NCI-H446 treated with DMSO at 0.1 percent for 48 hours (cell line): ENCODE data around the gene MACC1.

ENCODE experiments used
- DNase-seq: peaks from one replicate; lab custom pipeline; 2025; lab: John Stamatoyannopoulos, UW

MACC1 gene

GRCh38 chr7:20229646-20230500, 12.7 kb upstream of the MACC1 start:
- no peak for DNase-seq

- no peak for DNase-seq
Measured at GRCh38 chr7:20229081-20229480, 11.9 kb upstream of the MACC1 start.

- no peak for DNase-seq
Measured at GRCh38 chr7:20228654-20229053, 11.5 kb upstream of the MACC1 start.

- DNase-seq = no peak
Measured at GRCh38 chr7:20227291-20227795, 10.2 kb upstream of the MACC1 start.

GRCh38 chr7:20226860-20227259, 9.7 kb upstream of the MACC1 start:
- DNase-seq = no peak

GRCh38 chr7:20225384-20225783, 8.2 kb upstream of the MACC1 start:
- DNase-seq = no peak

GRCh38 chr7:20224025-20224424, 6.8 kb upstream of the MACC1 start:
- no peak for DNase-seq

GRCh38 chr7:20223356-20223755, 6.2 kb upstream of the MACC1 start:
- DNase-seq = no peak

GRCh38 chr7:20222219-20222828, 5.1 kb upstream of the MACC1 start:
- no peak for DNase-seq

GRCh38 chr7:20220921-20221547, 3.9 kb upstream of the MACC1 start:
- DNase-seq = no peak

GRCh38 chr7:20220293-20220761, 3.1 kb upstream of the MACC1 start:
- no peak for DNase-seq

GRCh38 chr7:20219446-20220292, 2.5 kb upstream of the MACC1 start:
- DNase-seq = no peak

- DNase-seq = no peak
Measured at GRCh38 chr7:20219062-20219445, 1.9 kb upstream of the MACC1 start.

- DNase-seq = no peak
Measured at GRCh38 chr7:20218279-20218678, 1.1 kb upstream of the MACC1 start.

GRCh38 chr7:20216406-20217036, 663 bp downstream of the MACC1 start:
- DNase-seq = no peak

- DNase-seq = no peak
Measured at GRCh38 chr7:20214921-20215669, 2.1 kb downstream of the MACC1 start.

- DNase-seq = no peak
Measured at GRCh38 chr7:20214132-20214531, 3.1 kb downstream of the MACC1 start.

GRCh38 chr7:20213378-20213777, 3.8 kb downstream of the MACC1 start:
- no peak for DNase-seq

GRCh38 chr7:20211376-20211775, 5.8 kb downstream of the MACC1 start:
- DNase-seq = no peak

- no peak for DNase-seq
Measured at GRCh38 chr7:20208651-20209307, 8.4 kb downstream of the MACC1 start.
